Measurements from ENCODE around the gene WFDC8.

DNA sequence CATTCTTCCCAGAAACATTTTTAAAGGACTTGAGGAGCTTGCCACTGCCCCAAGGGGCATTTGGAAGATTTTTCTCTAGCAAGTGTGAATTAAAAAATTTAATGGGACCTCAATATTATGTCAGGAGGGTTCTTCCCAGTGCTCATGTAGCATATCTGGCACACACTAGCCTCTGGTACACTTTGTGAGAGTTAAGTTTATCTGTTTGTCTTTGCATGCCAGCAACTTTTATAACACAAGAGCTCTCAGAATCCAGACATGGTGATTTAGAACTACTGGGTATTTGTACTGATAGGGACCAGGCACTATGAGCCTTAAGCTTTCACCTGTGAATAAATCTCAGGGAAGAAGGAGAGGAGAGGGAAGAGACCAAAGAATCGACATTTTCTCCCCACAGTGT lies 76.5 kb downstream of the WFDC8 start:
- TF ChIP-seq, protein P1, sequence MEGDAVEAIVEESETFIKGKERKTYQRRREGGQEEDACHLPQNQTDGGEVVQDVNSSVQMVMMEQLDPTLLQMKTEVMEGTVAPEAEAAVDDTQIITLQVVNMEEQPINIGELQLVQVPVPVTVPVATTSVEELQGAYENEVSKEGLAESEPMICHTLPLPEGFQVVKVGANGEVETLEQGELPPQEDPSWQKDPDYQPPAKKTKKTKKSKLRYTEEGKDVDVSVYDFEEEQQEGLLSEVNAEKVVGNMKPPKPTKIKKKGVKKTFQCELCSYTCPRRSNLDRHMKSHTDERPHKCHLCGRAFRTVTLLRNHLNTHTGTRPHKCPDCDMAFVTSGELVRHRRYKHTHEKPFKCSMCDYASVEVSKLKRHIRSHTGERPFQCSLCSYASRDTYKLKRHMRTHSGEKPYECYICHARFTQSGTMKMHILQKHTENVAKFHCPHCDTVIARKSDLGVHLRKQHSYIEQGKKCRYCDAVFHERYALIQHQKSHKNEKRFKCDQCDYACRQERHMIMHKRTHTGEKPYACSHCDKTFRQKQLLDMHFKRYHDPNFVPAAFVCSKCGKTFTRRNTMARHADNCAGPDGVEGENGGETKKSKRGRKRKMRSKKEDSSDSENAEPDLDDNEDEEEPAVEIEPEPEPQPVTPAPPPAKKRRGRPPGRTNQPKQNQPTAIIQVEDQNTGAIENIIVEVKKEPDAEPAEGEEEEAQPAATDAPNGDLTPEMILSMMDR (conservative IDR thresholded peaks at IDR 0.05 in 1 of 2, IDR thresholded peaks at IDR 0.05 in 1 of 2; ENCODE audit: low read depth in 1 of 2, low read length in 2 of 2): no peak
- TF ChIP-seq EZH2 (IDR thresholded peaks at IDR 0.05; ENCODE audit: low read length, missing control alignments): no peak

Measured in fibroblast of lung (primary cell).